Measurements from ENCODE around the gene LBP.

- TF ChIP-seq POLR2AphosphoS5 (IDR thresholded peaks at IDR 0.05; ENCODE audit: low read depth, low read length) (no peak), TAF1 (IDR thresholded peaks at IDR 0.05; ENCODE audit: borderline replicate concordance, low read depth, low read length) (no peak)
Measured at GRCh38 chr20:38392356-38392755, 46.1 kb downstream of the LBP start.
